HT1080 (cell line): Measurements from ENCODE around the gene STRAP. TPM values are rescaled to one million over a fixed set of nuclear protein-coding genes. Genes with fewer than 3 reads are reported as not detected.
"Not testable (repeated sequence)": the region's sequence is repeated elsewhere in the genome, so short reads cannot be mapped to it uniquely, and the experiment has no call there.

Experiments used
- DNase-seq: peaks from one replicate; pipeline ENCODE4 v3.0.0-alpha.2; 2015; ENCODE audit warnings: low read depth
- total RNA-seq: library from RNA; depleted of rRNA; stranded (reverse); fragments of >200 nt; shearing (Covaris generic); gene quantifications from 2 replicates; pipeline ENCODE4 v1.2.3, GENCODE V29; 2014

The STRAP gene
- total RNA-seq, 1 experiment from 2014 or later: 116 TPM

GRCh38 chr12:15868186-15868585 lies 14.0 kb upstream of the STRAP start:
- no peak for DNase-seq

- DNase-seq: no peak
Measured at GRCh38 chr12:15873556-15873955, 8.6 kb upstream of the STRAP start.

GRCh38 chr12:15874556-15875145 lies 7.5 kb upstream of the STRAP start:
- not testable (repeated sequence) for DNase-seq

- no peak for DNase-seq
Measured at GRCh38 chr12:15875863-15876262, 6.3 kb upstream of the STRAP start.

- no peak for DNase-seq
Measured at GRCh38 chr12:15879413-15879812, 2.8 kb upstream of the STRAP start.

- no peak for DNase-seq
Measured at GRCh38 chr12:15880721-15881120, 1.5 kb upstream of the STRAP start.

GRCh38 chr12:15883536-15883935 lies 1.3 kb downstream of the STRAP start:
- no peak for DNase-seq

- DNase-seq: no peak
Measured at GRCh38 chr12:15886372-15887042, 4.3 kb downstream of the STRAP start.

GRCh38 chr12:15887043-15887817 lies 5.0 kb downstream of the STRAP start:
- DNase-seq: no peak

- no peak for DNase-seq
Measured at GRCh38 chr12:15892645-15893259, 10.6 kb downstream of the STRAP start.

GRCh38 chr12:15893260-15893659 lies 11.1 kb downstream of the STRAP start:
- DNase-seq: no peak

- DNase-seq: no peak
Measured at GRCh38 chr12:15896867-15897266, 14.7 kb downstream of the STRAP start.

GRCh38 chr12:15897433-15897832 lies 15.2 kb downstream of the STRAP start:
- peak; percentile 31 for DNase-seq

GRCh38 chr12:15899282-15899870 lies 17.2 kb downstream of the STRAP start:
- DNase-seq: peak; percentile 15

- no peak for DNase-seq
Measured at GRCh38 chr12:15904378-15904920, 22.3 kb downstream of the STRAP start.

GRCh38 chr12:15910468-15910863 lies 28.3 kb downstream of the STRAP start:
- DNase-seq: no peak

- DNase-seq: peak; percentile 81
Measured at GRCh38 chr12:15910864-15911721, 28.9 kb downstream of the STRAP start, which contains the start of gene DERA. DERA (plus strand) TSS chr12:15911332; CDS start chr12:15911384, 52 bp downstream.

- DNase-seq: not testable (repeated sequence)
Measured at GRCh38 chr12:15911931-15912330, 29.7 kb downstream of the STRAP start.

GRCh38 chr12:15914131-15914530 lies 31.9 kb downstream of the STRAP start:
- not testable (repeated sequence) for DNase-seq

- DNase-seq: no peak
Measured at GRCh38 chr12:15918066-15918465, 35.9 kb downstream of the STRAP start.
